K562 (cell line): ENCODE results near the gene KMT2D. TPM values are rescaled to one million over a fixed set of nuclear protein-coding genes. Genes with fewer than 3 reads are reported as not detected.
A peak's percentile ranks its signal among the peaks of the same experiment; 100 is the strongest.

Experiments
- ADNP ChIP-seq: fragments of 200-800 bp; sonication (Bioruptor generic); IDR thresholded peaks from 2 replicates; pipeline ENCODE4 v1.6.1; 2016; ENCODE audit warnings: missing genetic modification characterization, missing compliant biosample characterization
- CBX8 ChIP-seq: fragments of 200-600 bp; sonication (generic); IDR thresholded peaks from 2 replicates; pipeline ENCODE4 v1.6.1; 2012; ENCODE audit warnings: borderline replicate concordance, mixed run types, low read depth, mild to moderate bottlenecking, moderate library complexity, mixed read lengths, low read length, control low read depth, inconsistent platforms; ENCODE audit not compliant: poor library complexity, severe bottlenecking; ENCODE audit errors: extremely low read depth
- CHD2 ChIP-seq: IDR thresholded peaks from 2 replicates; pipeline ENCODE4 v1.6.1; 2011; ENCODE audit warnings: low read depth, low read length
- CTBP1 ChIP-seq: fragments of 450-650 bp; IDR thresholded peaks from 2 replicates; pipeline ENCODE4 v1.6.1; 2016; ENCODE audit warnings: borderline replicate concordance
- ERF ChIP-seq: fragments of 450-650 bp; formaldehyde crosslinking; IDR thresholded peaks from 2 replicates; pipeline ENCODE4 v1.4.0; 2020; ENCODE audit warnings: mild to moderate bottlenecking, mixed read lengths
- HDAC3 ChIP-seq: fragments of 450-650 bp; IDR thresholded peaks from 2 replicates; pipeline ENCODE4 v1.6.1; 2018; ENCODE audit warnings: borderline replicate concordance, mild to moderate bottlenecking, moderate library complexity; ENCODE audit not compliant: partially characterized antibody
- IRF1 ChIP-seq: sonication (generic); formaldehyde crosslinking; IDR thresholded peaks from 2 replicates; pipeline ENCODE4 v1.8.0; 2022; ENCODE audit warnings: missing genetic modification reagents, mild to moderate bottlenecking, borderline replicate concordance
- JUND ChIP-seq, 2 experiments: IDR thresholded peaks; 2 replicates in 1 of 2; 3 replicates in 1 of 2; pipeline ENCODE4 v1.6.1; 2011; ENCODE audit warnings: borderline replicate concordance in 2 of 2, low read depth in 2 of 2, low read length in 2 of 2, improper control_type of control experiment in 1 of 2, missing biosample characterization in 1 of 2, missing genetic modification characterization in 1 of 2, missing genetic modification reagents in 1 of 2
- KDM2B ChIP-seq: fragments of 250-450 bp; sonication (Bioruptor Pico); IDR thresholded peaks from 2 replicates; pipeline ENCODE4 v1.8.0; 2021; ENCODE audit warnings: mild to moderate bottlenecking, moderate library complexity
- KLF1 ChIP-seq: fragments of 450-650 bp; IDR thresholded peaks from 2 replicates; pipeline ENCODE4 v1.6.1; 2016; ENCODE audit warnings: missing genetic modification characterization, missing compliant biosample characterization
- MEF2D ChIP-seq: conservative IDR thresholded peaks from 2 replicates; pipeline ENCODE4 v1.6.1; 2016; ENCODE audit warnings: low read depth, missing genetic modification characterization, missing compliant biosample characterization
- NCOA1 ChIP-seq: fragments of 450-650 bp; IDR thresholded peaks from 2 replicates; pipeline ENCODE4 v1.6.1; 2016; ENCODE audit warnings: low read depth
- POLR2B ChIP-seq: fragments of 450-650 bp; IDR thresholded peaks from 2 replicates; pipeline ENCODE4 v1.6.1; 2018; ENCODE audit warnings: low read depth; ENCODE audit not compliant: partially characterized antibody
- PTTG1 ChIP-seq: fragments of 450-650 bp; IDR thresholded peaks from 2 replicates; pipeline ENCODE4 v1.6.1; 2016; ENCODE audit warnings: low read depth, mild to moderate bottlenecking, missing genetic modification characterization, missing compliant biosample characterization
- RBFOX2 ChIP-seq: fragments of 200-400 bp; formaldehyde crosslinking; IDR thresholded peaks from 2 replicates; pipeline ENCODE4 v1.6.1; 2017; ENCODE audit warnings: low read depth, mild to moderate bottlenecking, low read length, moderate library complexity
- RBM25 ChIP-seq: fragments of 200-400 bp; formaldehyde crosslinking; IDR thresholded peaks from 2 replicates; pipeline ENCODE4 v1.6.1; 2018; ENCODE audit warnings: low read length, low read depth, moderate library complexity; ENCODE audit not compliant: severe bottlenecking
- RBM39 ChIP-seq: fragments of 200-400 bp; formaldehyde crosslinking; optimal IDR thresholded peaks from 2 replicates; pipeline ENCODE3; 2018; ENCODE audit warnings: low read depth, low read length
- TEAD4 ChIP-seq, 2 experiments: sonication (generic) in 1 of 2; formaldehyde crosslinking in 1 of 2; IDR thresholded peaks; 2 replicates each; pipeline versions ENCODE4 v1.6.1 to v1.8.0; 2012 to 2022; ENCODE audit warnings: borderline replicate concordance in 1 of 2, inconsistent platforms in 1 of 2, low read length in 1 of 2, mild to moderate bottlenecking in 1 of 2, missing genetic modification reagents in 1 of 2
- ZNF224 ChIP-seq: sonication (generic); formaldehyde crosslinking; IDR thresholded peaks from 2 replicates; pipeline ENCODE4 v1.8.0; 2022; ENCODE audit warnings: mild to moderate bottlenecking, missing genetic modification reagents
- ZNF766 ChIP-seq: fragments of 200-800 bp; sonication (Bioruptor generic); conservative IDR thresholded peaks from 2 replicates; pipeline ENCODE4 v1.6.1; 2016; ENCODE audit warnings: missing genetic modification characterization, missing compliant biosample characterization
- polyA plus RNA-seq, 8 experiments: library from polyadenylated mRNA; depleted of rRNA in 4 of 8; stranded (reverse) in 5 of 8; unstranded in 3 of 8; fragments of >200 nt; fragmentation: Nextera tagmentation in 2 of 8; fragmentation: Illumina TruSeq in 1 of 8; extraction: Ambion mirVana in 2 of 8; extraction: Trizol in 1 of 8; gene quantifications; 2 replicates each; pipeline versions ENCODE4 v1.2.1 to v1.2.3, GENCODE V29; 2011 to 2014; ENCODE audit warnings: inconsistent platforms in 1 of 8, missing spikeins in 1 of 8
- total RNA-seq, 7 experiments: library from RNA; depleted of rRNA in 6 of 7; stranded (reverse); fragments of >200 nt in 6 of 7; fragmentation: Illumina TruSeq in 2 of 7; extraction: Trizol in 2 of 7; gene quantifications; 2 replicates each; pipeline versions ENCODE4 v1.2.1 to v1.2.3, GENCODE V29; 2011 to 2021; ENCODE audit warnings: low replicate concordance in 1 of 7
- TF ChIP-seq, protein P1 (sequence below): sonication (generic); formaldehyde crosslinking; IDR thresholded peaks from 2 replicates; pipeline ENCODE4 v1.8.0; 2022; ENCODE audit warnings: mild to moderate bottlenecking, missing genetic modification reagents
- TF ChIP-seq, protein P2 (sequence below): fragments of 250-450 bp; sonication (Bioruptor Pico); IDR thresholded peaks from 2 replicates; pipeline ENCODE4 v1.8.0; 2022; ENCODE audit warnings: inconsistent platforms

The KMT2D gene
- total and polyA plus RNA-seq, 9 of the 15 experiments (the other 6 are each of a cell fraction or from before 2014, with no cell fraction given) = 0.22 to 93.7 (median 13.7) TPM

GRCh38 chr12:49018261-49019119, 42.1 kb downstream of the KMT2D start, which contains the start of gene PRKAG1 (continued):
- TF ChIP-seq MEF2D (tag) (no peak), KDM2B (CRISPR knock-in tag) (peak; percentile 59; the same call in 1 of the 2 replicates), JUND (IDR thresholded peaks at IDR 0.05; ENCODE audit: borderline replicate concordance, low read depth, low read length) (0 out of 2 replicates have a peak, but pooled peaks have one; percentile 49), JUND (tag; IDR thresholded peaks at IDR 0.05; ENCODE audit: borderline replicate concordance, low read depth, low read length) (no peak; the same call in 2 of the 3 replicates), ERF (CRISPR knock-in tag) (0 out of 2 replicates have a peak, but pooled peaks have one; percentile 32), ZNF766 (CRISPR knock-in tag) (peak; percentile 98), CHD2 (0 out of 2 replicates have a peak, but pooled peaks have one; percentile 22), RBFOX2 (peak; percentile 100), RBM39 (peak; percentile 55), IRF1 (CRISPR knock-in tag) (no peak), NCOA1 (0 out of 2 replicates have a peak, but pooled peaks have one; percentile 20), CTBP1 (no peak), ZNF224 (CRISPR knock-in tag) (no peak), PTTG1 (tag) (no peak), TEAD4 (IDR thresholded peaks at IDR 0.05; ENCODE audit: low read length) (0 out of 2 replicates have a peak, but pooled peaks have one; percentile 26), TEAD4 (CRISPR knock-in tag; IDR thresholded peaks at IDR 0.05; ENCODE audit: borderline replicate concordance) (no peak), ADNP (tag) (no peak), RBM25 (no peak), HDAC3 (no peak), KLF1 (peak; percentile 93), CBX8 (no peak), POLR2B (peak; percentile 86)
- TF ChIP-seq, protein P1, sequence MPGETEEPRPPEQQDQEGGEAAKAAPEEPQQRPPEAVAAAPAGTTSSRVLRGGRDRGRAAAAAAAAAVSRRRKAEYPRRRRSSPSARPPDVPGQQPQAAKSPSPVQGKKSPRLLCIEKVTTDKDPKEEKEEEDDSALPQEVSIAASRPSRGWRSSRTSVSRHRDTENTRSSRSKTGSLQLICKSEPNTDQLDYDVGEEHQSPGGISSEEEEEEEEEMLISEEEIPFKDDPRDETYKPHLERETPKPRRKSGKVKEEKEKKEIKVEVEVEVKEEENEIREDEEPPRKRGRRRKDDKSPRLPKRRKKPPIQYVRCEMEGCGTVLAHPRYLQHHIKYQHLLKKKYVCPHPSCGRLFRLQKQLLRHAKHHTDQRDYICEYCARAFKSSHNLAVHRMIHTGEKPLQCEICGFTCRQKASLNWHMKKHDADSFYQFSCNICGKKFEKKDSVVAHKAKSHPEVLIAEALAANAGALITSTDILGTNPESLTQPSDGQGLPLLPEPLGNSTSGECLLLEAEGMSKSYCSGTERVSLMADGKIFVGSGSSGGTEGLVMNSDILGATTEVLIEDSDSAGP = no peak
- TF ChIP-seq, protein P2, sequence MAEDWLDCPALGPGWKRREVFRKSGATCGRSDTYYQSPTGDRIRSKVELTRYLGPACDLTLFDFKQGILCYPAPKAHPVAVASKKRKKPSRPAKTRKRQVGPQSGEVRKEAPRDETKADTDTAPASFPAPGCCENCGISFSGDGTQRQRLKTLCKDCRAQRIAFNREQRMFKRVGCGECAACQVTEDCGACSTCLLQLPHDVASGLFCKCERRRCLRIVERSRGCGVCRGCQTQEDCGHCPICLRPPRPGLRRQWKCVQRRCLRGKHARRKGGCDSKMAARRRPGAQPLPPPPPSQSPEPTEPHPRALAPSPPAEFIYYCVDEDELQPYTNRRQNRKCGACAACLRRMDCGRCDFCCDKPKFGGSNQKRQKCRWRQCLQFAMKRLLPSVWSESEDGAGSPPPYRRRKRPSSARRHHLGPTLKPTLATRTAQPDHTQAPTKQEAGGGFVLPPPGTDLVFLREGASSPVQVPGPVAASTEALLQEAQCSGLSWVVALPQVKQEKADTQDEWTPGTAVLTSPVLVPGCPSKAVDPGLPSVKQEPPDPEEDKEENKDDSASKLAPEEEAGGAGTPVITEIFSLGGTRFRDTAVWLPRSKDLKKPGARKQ (CRISPR knock-in tag) = no peak
